NCI-H1930 (cell line): ENCODE data around the gene CDK5RAP3.
"Not testable (repeated sequence)": the region's sequence is repeated elsewhere in the genome, so short reads cannot be mapped to it uniquely, and the experiment has no call there.

Source experiments
- DNase-seq, 2 experiments: peaks; one replicate each; lab custom pipeline; 2025; lab: John Stamatoyannopoulos, UW

The CDK5RAP3 gene

GRCh38 chr17:47998044-47998443, 27.1 kb downstream of the CDK5RAP3 start:
- DNase-seq: no peak

- no peak for DNase-seq
Observed at GRCh38 chr17:47999582-47999981, 28.7 kb downstream of the CDK5RAP3 start.

DNA sequence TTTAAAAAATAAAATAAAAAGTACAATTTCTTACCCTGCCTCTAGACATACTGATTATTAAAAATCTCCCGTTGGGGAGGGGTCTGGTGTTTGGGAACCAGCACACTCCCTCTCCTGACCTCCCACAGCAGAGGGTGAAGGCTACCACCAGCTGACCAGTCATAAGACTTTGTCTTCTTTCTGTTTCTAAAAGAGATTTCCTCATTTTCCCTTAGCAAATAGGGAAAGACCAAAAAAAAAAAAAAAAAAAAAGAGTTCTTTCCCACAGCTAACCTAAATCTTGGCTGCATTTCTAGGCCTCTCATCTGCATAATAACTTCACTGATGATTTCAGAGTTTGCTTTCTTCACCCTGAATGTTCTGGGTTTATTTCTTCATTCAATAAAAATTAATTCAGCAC, 30.3 kb downstream of the CDK5RAP3 start:
- DNase-seq: no peak

- DNase-seq: not testable (repeated sequence)
Observed at GRCh38 chr17:48001657-48002056, 30.7 kb downstream of the CDK5RAP3 start.

DNA sequence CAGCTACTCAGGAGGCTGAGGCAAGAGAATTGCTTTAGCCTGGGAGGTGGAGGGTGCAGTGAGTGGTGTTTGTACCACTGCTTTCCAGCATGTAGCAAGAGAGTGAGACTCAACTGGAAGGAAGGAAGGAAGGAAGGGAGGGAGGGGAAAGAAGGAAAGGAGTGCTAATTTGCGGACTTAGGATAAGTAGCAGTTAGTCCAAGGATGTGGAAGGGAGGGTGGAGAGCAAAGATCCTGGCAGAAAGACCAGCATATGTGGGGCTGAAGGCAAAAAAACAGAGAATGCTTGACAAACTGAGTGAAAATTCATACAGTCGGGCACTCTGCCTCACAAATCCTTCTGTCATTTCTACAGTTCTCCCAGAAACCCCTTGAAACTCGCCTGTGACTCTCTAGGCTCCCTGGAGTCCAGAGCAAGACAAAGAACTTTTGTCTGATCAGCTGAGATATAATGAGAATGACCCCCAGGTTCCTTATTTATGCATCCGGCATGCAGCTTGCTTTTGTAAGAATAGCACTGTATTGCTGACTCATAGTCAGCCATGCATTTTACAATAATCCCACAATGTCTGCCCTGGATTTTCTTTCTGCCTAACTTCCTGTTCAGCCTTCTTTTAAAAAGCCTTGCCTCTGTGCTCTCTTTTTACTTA, 31.5 kb downstream of the CDK5RAP3 start:
- no peak for DNase-seq

DNA sequence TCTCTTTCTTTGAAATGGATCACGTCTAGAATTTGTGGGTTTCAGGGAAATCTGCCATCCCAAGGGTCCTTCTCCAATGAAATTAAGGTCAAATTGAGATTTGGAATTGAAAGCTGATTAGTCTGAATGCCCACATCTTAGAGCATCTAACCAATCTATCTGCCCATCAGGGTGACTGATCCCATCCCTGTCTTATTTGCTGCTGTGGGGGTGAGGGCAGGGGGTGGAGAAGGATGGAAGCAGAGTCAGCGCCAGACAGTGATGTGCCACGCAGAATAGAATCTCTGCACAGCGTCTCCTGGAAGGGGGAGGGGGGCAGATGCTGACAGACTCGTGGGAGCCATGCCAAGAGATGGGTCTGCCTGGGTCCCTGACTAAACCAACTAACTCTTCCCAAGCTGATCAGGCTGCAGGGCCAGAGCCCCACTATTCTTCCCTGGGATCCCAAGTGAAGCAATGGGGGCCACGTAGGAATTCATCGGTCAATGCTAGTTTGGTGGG, 32.1 kb downstream of the CDK5RAP3 start:
- DNase-seq: peak; percentile 60

- peak; percentile 71 to 73 for DNase-seq
Observed at GRCh38 chr17:48003417-48004151, 32.7 kb downstream of the CDK5RAP3 start.

DNA sequence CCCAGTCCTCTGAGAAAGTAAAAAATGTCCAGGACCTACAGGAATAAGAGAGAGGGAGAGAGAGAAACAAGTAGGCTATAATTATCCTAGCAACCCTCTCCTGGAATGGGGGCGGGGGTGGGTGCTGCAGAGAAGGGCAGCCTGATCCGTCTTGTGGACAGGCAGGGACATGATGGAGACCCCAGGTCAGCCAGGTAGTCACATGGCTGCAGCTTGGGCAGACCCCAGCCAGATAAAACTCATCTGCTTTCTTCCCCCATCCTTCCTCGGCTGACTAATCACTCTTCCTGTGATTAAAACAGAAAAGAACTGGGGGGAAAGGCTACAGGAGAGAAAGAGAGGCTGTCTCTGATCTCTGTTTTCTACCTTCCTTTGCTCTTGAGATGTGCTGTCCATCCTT, 34.1 kb downstream of the CDK5RAP3 start:
- no peak for DNase-seq

GRCh38 chr17:48006936-48007709, 36.2 kb downstream of the CDK5RAP3 start:
- DNase-seq: no peak

DNA sequence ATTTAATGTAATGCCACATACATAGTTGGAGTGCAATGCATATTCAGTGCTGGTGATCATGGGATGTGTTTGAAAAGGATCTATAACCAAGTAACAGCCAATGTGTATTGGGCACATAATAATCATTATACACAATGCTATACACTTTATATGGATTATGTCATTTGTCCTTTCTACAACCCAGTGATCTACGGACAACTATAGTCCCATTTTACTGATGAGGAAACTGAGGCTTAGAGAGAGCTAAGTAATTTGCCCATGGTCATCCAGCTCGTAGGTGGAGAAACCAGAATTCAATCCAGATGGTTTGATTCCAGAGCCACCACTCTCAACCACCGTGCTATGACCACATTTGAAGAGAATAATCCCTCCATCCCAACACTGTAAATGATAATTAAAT, 39.3 kb downstream of the CDK5RAP3 start:
- DNase-seq: no peak

- DNase-seq: peak; percentile 33 to 42
Observed at GRCh38 chr17:48011405-48012150, 40.7 kb downstream of the CDK5RAP3 start.

GRCh38 chr17:48012151-48012520, 41.2 kb downstream of the CDK5RAP3 start:
- DNase-seq: peak; percentile 68 to 77

DNA sequence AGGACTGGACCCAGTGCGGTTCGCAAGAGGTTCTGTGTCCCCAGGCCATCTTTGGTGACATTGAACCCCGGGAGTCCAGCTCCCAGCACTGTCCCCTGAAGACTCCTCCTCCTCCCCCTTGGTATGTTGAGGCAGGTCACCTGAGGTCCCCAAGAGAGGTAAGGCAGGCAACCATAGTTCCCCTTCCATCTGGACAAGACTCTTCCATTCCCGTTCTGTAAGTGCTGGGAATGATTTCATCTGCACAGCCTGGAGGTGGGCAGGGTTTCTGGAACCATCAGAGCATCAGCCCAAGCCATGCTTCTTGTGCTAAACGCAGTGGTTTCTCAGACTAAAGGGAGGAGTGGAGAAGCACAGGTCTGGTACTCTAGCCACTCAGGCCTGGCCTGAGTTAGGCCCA, 41.7 kb downstream of the CDK5RAP3 start:
- no peak for DNase-seq

DNA sequence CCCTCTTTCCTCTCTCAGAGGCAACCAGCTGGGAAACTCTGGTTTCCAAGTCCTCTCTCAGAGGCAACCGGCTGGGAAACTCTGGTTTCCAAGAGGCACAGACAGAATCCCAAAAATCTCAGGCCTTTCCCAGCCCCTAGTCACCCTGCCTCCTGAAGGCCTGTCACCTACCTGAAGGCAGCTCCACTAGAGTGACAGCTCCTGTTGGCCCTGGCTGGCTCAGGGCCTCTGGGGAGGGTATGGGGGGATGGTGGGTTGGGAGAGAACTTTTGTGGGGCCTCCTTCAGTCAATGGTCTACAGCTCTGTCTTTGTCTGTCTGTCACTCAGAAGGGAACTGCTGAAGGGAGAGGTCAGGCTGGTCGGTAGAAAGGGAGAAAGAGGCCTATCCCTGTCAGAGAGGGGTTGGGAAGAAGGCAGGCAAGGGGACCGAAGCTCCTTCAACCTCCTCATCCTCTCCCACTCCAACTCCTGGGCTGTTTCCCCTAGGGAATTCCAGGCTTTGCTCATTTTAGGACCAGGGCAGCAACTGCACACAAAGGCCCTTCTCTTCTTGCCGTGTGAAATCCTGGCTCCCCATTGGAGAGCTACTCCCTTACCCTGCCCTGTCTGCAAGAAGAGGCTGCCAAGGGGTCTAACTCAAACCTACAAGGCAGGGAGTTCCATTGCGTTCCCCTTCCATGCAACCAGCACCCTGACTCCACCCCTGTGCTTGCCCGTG, 43.1 kb downstream of the CDK5RAP3 start:
- DNase-seq: no peak

- no peak for DNase-seq
Observed at GRCh38 chr17:48014595-48015111, 43.7 kb downstream of the CDK5RAP3 start.

DNA sequence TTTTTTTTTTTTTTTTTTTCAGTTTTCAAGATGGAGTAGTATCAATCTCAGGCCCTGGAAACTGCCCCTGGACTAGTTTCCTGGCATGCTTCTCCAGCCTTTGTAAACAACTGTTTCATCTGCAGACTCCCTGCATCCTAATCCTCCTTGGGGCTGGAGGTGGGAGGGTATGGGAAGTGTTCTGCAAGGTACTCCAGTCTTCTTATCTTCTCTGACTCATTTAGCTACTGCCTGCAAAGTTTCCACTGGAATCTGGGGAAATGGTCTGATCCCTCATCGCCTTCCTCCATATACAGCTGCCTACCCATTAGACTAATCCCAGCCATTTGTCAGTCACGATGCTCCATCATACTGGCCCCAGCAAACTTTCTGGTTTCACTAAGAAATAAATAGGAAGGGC, 45.2 kb downstream of the CDK5RAP3 start:
- no peak for DNase-seq

DNA sequence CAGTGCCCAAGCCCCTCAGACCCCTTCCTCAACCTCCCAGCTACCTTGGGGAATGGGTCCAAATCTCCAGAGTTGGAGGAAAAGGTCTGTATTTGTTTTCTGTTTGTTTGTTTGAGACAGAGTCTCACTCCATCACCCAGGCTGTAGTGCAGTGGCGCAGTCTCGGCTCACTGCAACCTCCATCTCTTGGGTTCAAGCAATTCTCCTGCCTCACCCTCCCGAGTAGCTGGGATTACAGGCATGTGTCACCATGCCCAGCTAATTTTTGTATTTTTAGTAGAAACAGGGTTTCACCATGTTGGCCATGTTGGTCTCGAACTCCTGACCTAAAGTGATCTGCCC, 46.9 kb downstream of the CDK5RAP3 start:
- DNase-seq: not testable (repeated sequence)

DNA sequence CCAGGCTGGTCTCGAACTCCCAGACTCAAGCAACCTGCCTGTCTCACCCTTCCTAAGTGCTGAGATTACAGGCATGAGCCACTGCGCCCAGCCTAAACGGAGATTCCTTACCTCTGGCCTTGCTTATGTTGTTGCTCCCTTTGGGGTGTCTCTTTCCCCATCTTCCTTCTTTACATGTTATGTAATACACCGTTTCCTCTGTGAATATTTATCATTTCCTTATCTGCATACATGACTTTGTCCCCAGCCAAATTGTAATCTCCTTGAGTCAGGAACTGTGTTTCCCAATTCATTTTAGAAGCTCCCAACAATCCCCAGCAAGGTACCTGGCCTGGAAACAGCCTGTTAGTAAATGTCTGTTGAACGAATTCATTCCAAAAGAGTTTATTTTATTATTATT, 51.0 kb downstream of the CDK5RAP3 start:
- no peak for DNase-seq

GRCh38 chr17:48022901-48023300, 52.0 kb downstream of the CDK5RAP3 start:
- no peak for DNase-seq

DNA sequence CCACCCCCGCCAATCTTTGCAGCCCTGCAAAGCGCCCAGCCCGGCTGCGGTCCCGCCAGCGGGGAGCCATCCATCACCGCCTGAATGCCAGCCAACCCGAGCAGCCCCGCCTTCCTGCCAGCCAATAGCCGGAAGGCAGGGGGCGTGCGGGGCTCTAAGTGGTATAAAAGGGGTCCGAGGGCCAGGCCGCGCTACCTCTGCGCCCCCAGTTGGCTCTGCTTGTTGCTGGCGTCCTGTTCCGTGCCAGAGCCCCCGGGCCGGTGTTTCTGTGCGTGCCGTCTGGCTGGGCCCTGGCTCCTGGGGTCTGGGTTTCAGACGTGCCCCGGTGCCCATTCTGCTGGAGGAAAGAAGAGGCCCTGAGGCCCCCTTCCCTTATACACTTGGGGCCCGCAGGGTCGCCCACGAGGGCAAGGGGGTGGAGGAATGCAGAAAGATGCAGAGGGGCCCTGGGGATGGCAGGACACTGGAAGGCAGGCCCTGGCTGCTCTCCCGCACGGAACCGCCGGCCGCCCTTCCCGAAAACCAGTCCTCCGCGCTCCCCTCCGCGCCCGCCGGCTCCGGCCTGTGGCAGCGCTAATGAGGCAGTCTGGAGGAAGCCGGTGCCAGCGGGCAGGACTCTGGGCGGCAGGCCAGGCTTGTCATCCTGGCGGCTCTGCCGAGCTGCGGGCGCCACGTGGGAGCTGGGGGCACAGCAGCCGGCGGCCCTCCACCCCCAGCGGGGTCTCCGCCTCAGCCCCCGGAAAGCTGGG, 52.7 kb downstream of the CDK5RAP3 start:
- peak; percentile 74 to 81 for DNase-seq
